HS-5 (cell line): Measurements from ENCODE around the gene NAA60.
A peak's percentile ranks its signal among the peaks of the same experiment; 100 is the strongest.

Source experiments
- DNase-seq: peaks from one replicate; pipeline ENCODE4 v3.0.0-alpha.2; 2012; ENCODE audit warnings: low read depth

NAA60 gene

GRCh38 chr16:3443108-3444031 is at the start of gene NAA60, which contains the start of gene ZNF597:
Gene NAA60, plus strand, starts transcription at chr16:3443680. Its CDS starts 32,548 bp downstream, at chr16:3476228.
Gene ZNF597, minus strand, starts transcription at chr16:3443504. Its CDS starts 351 bp downstream, at chr16:3443153.
- peak; percentile 55 for DNase-seq

- DNase-seq, result no peak
Observed at GRCh38 chr16:3400446-3400778, 43.1 kb upstream of the NAA60 start.

- DNase-seq, result peak; percentile 90
Observed at GRCh38 chr16:3400779-3401688, 42.4 kb upstream of the NAA60 start, which contains the start of the genes ZNF174 and ZSCAN32. Gene ZNF174, plus strand, starts transcription at chr16:3401215. Its CDS starts 790 bp downstream, at chr16:3402005. Gene ZSCAN32, minus strand, starts transcription at chr16:3401004. Its CDS starts 3,447 bp downstream, at chr16:3397557.

GRCh38 chr16:3401719-3402397 is 41.6 kb upstream of the NAA60 start:
- DNase-seq, result peak; percentile 8

GRCh38 chr16:3408561-3409197 is 34.8 kb upstream of the NAA60 start:
- no peak for DNase-seq

- no peak for DNase-seq
Observed at GRCh38 chr16:3413730-3414379, 29.6 kb upstream of the NAA60 start.

GRCh38 chr16:3431779-3432219 is 11.7 kb upstream of the NAA60 start:
- no peak for DNase-seq

- DNase-seq, result no peak
Observed at GRCh38 chr16:3434373-3434772, 9.1 kb upstream of the NAA60 start.

GRCh38 chr16:3439637-3440036 is 3.8 kb upstream of the NAA60 start:
- no peak for DNase-seq

GRCh38 chr16:3444032-3444388 is 530 bp downstream of the NAA60 start:
- peak; percentile 26 for DNase-seq

GRCh38 chr16:3454093-3454492 is 10.6 kb downstream of the NAA60 start:
- DNase-seq, result no peak

- DNase-seq, result no peak
Observed at GRCh38 chr16:3454631-3455147, 11.2 kb downstream of the NAA60 start.

- peak; percentile 34 for DNase-seq
Observed at GRCh38 chr16:3457434-3458252, 14.2 kb downstream of the NAA60 start.

GRCh38 chr16:3458278-3458851 is 14.9 kb downstream of the NAA60 start:
- no peak for DNase-seq

- no peak for DNase-seq
Observed at GRCh38 chr16:3458852-3459361, 15.4 kb downstream of the NAA60 start.

GRCh38 chr16:3459401-3460090 is 16.1 kb downstream of the NAA60 start:
- DNase-seq, result no peak

GRCh38 chr16:3460121-3460520 is 16.6 kb downstream of the NAA60 start:
- no peak for DNase-seq

GRCh38 chr16:3460585-3460984 is 17.1 kb downstream of the NAA60 start:
- no peak for DNase-seq

- no peak for DNase-seq
Observed at GRCh38 chr16:3461151-3461550, 17.7 kb downstream of the NAA60 start.
